HG03280 (cell line): ENCODE measurements around the gene SEMA5A.

Experiments used
- ATAC-seq: cut with Tn5 transposase; IDR thresholded peaks from one replicate; pipeline ENCODE4 v1.9.1; 2021; ENCODE audit warnings: mild to moderate bottlenecking, moderate library complexity; ENCODE audit not compliant: unreplicated experiment

The SEMA5A gene

DNA sequence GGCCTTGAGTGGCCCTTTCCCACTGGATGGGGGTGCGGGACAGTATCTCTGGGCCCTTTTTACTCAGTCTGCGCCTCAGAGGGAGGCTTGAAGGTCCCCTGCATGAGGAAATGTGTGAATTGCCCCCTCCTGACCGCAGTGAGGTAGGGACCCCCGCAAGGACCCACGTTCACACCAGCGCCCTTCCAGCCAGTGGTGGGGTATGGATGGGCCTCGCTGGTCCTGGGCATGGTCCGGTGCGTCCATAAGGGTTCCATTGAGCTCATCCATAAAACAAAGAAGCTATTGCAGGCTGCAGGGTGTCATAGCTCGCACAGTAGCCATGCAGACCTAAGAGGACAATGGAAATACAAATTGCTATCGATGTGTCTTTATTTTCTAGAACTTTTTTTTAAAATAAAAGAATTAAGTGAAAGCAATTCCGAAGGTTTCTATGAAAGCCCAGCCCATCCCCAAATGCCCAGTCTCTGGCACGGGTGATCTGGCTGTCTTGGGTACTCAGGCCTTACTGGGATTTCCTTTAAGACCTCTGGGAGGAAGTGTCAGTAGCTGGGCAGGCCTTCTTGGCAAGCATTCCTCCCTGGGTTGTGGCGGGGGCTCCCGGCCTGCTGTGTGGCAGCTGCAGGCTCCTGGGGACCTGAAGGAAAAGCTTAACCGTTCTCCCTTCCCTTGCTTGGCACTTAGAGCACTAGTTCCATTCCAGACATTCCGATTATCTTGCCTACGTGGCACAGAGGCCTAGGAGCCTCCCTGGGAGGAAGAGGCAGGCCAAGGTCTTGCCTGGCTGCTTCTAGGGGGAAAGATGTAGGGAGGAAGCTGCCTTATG lies 1.5 kb upstream of the SEMA5A start:
- ATAC-seq = no peak

GRCh38 chr5:9545136-9545991 lies 511 bp downstream of the SEMA5A start:
- no peak for ATAC-seq

- peak; percentile 71 for ATAC-seq
Measured at GRCh38 chr5:9544502-9545135, 1.3 kb downstream of the SEMA5A start.

- ATAC-seq = peak; percentile 21
Measured at GRCh38 chr5:9544056-9544455, 1.8 kb downstream of the SEMA5A start.

- no peak for ATAC-seq
Measured at GRCh38 chr5:9543311-9543920, 2.5 kb downstream of the SEMA5A start.

DNA sequence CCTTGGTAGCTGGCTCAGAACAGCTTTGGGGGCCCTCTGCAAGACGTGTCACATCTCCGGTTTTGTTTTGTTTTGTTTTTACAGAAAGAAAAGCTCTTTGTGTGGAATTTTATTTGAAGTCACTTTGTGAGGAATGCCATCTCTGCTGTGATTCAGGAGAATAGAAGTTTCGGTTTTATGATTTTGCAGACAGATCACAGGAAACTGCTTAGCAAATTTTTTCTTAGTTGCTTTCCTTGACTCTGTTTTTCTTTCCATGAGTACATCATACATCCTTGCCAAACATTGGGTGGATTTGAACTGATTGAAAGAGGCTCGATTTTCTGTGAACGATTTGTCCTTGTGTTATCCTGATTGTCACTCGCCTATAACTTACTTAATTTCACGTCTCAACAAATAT lies 5.1 kb downstream of the SEMA5A start:
- ATAC-seq = no peak

DNA sequence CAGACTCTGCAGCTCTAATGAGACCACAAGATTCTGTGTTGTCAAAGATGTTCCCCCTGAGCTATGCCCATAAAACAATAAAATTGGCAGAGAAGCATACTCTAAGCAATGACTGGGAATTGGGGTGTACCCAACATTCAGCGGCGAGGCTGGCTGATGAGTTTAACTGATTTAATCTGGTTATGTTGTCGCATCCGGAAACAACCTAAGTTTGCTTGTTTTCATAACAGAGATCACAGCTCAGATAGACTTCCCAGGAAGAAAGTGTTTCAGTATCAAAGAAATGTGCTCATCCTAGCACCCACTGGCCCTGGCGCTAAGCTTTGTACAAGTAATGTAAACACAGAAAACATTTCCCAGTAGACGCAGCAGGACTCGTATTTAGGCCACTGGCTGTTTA lies 7.4 kb downstream of the SEMA5A start:
- no peak for ATAC-seq

- ATAC-seq = no peak
Measured at GRCh38 chr5:9537223-9538141, 8.4 kb downstream of the SEMA5A start.

DNA sequence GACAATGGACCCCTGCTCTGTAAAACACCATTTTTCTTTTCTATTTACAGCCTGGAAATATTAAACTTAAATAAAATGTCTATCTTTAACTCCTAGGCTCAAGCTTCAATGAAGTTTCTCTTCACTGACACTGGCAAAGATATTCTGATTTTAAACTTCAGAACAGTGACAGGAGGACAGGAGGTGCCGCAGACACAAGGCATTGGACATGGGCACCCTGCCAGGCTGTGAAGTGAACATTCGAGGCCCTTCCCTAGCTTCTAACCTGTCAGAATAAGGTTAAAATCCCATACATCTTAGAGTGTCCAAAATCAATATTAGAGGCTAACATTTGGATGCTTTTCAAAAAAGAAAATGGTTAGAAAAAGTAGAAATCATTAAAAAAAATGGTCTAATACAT lies 9.2 kb downstream of the SEMA5A start:
- no peak for ATAC-seq

DNA sequence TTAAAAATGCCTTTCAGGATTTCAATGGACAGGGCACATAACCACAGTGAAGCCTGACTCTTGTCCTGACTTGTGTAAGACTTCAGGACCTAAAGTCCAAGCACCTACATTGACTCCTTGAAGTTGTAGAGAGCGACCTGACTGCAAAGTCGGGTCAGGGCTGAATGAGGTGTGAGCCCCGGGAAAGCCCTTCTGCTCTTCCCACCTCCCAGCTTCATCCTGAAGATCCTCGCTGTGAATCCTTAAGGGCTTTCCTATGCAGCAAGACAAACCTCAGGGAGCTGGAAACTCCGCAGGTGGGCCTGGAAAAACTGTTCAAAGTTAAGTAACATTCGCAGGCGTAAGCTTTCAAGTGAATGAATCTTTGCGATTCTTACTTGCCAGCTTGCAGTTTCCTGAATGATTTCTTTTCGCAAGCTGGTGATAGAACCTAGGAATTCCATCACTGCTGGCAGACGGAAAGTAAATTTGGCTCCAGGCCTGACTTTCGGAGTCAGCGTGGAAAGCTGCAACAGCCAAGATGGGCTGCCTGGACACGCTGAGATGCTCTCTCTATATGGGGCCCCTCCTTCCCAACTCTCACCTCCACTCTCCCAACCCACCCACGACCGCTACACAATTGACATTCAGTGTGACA lies 10.9 kb downstream of the SEMA5A start:
- no peak for ATAC-seq

- no peak for ATAC-seq
Measured at GRCh38 chr5:9533562-9534364, 12.1 kb downstream of the SEMA5A start.

- no peak for ATAC-seq
Measured at GRCh38 chr5:9533096-9533495, 12.8 kb downstream of the SEMA5A start.

DNA sequence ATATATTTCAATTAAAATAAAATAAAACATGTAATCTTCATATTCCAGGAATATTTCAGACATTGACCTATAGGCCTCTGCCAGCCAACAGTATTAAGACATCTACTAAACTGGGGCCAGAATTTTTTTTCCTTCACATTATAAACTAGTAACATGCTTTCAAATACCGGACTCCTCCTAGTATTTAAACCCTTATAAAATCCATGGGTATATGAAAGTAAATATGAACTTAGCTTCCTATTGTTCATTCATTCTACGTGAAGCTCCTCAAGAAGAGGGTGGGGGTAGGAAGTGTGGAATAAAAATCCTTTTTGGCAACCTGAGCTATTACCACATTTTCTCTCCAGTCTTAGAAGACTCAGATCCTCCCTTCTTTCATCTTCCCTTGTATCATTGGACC lies 16.4 kb downstream of the SEMA5A start:
- no peak for ATAC-seq

GRCh38 chr5:9529041-9529480 lies 16.8 kb downstream of the SEMA5A start:
- ATAC-seq = no peak

DNA sequence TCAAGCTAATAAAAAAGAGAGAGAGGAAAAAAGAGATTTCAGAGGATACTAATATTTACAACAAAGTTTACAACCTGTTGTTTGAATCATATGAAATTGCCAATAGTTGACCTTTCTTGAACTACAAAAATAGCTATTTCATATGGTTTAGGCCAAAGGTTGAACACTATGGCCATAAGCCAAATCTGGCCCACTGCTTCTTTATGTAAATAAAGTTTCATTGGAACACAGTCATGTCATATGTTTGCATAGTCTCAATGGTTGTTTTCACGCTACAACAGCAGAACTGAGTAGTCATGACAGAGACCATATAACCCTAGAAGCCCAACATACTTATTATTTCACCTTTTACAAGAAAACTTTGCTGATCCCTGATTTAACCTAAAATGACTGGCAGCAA lies 20.9 kb downstream of the SEMA5A start:
- no peak for ATAC-seq

DNA sequence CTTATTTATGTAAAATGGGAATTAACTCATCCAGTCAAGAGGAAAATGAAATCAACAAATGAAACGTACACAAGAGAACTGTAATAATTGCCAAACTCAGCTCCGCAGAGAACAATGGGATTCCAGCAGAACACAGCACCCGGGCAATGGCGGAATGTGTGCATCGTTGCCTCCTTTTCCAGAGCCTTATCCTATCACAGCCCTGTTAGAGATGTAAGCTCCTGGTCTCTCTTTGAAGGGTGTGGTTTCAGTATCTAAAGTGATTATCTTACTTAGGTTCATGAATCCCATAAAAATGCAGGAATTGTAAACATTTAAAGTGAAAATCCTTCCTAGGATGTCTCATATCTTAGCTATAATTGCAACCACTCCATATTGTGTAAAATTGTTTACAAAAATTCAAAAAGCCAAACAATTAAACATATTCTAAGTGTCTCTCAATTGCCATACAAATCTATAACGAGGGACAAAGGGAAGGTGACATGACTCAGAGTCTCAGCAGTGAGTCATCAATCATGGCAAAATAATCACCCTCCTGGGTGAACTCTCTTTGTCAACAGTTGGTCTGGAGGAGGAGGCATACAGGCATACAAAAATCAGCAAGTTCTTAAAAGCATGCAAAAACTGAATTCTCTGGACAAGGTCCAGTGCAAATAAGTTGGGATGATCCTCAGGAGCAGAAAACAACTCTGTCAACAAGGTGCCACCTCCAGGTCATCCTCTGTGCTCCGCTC lies 22.6 kb downstream of the SEMA5A start:
- ATAC-seq = no peak

DNA sequence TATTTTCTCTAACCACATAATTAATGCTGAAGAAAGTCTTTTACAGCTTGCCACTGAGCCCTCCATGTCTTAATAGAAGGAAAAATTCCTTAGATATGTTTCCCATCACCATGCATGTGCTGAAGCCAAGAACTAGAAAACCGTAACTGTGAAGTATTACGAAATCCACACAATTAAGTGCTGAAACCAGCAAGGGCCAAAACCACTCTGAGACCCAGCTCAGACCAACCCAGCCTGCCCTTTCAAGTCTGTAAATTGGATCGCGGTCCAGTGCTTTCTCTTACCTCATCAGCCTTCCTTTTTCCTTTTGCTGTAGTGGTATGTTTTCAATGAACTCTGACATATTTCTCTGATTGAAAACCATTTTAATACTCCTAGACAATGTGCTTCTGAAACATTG lies 26.3 kb downstream of the SEMA5A start:
- ATAC-seq = no peak

- ATAC-seq = no peak
Measured at GRCh38 chr5:9516591-9516990, 29.3 kb downstream of the SEMA5A start.
